GM21447 (cell line): ENCODE results near the gene RPS16.

ENCODE experiments used
- ATAC-seq: cut with Tn5 transposase; IDR thresholded peaks from one replicate; pipeline ENCODE4 v1.9.1; 2021; ENCODE audit not compliant: unreplicated experiment

Gene RPS16

DNA sequence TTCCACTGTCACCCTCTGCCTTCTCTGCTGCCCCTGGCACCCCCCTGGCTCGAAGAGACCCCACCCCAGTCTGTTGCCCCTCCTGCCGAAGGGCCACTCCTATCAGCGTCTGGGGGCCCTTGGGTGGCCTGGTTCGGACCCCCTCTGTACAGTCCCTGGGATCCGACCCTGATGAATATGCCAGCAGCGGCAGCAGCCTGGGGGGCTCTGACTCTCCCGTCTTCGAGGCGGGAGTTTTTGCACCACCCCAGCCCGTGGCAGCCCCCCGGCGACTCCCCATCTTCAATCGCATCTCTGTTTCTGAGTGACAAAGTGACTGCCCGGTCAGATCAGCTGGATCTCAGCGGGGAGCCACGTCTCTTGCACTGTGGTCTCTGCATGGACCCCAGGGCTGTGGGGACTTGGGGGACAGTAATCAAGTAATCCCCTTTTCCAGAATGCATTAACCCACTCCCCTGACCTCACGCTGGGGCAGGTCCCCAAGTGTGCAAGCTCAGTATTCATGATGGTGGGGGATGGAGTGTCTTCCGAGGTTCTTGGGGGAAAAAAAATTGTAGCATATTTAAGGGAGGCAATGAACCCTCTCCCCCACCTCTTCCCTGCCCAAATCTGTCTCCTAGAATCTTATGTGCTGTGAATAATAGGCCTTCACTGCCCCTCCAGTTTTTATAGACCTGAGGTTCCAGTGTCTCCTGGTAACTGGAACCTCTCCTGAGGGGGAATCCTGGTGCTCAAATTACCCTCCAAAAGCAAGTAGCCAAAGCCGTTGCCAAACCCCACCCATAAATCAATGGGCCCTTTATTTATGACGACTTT lies 27.1 kb downstream of the RPS16 start:
- ATAC-seq, result no peak

- no peak for ATAC-seq
Observed at GRCh38 chr19:39407660-39408391, 27.9 kb downstream of the RPS16 start.

- no peak for ATAC-seq
Observed at GRCh38 chr19:39407410-39407659, 28.4 kb downstream of the RPS16 start.

DNA sequence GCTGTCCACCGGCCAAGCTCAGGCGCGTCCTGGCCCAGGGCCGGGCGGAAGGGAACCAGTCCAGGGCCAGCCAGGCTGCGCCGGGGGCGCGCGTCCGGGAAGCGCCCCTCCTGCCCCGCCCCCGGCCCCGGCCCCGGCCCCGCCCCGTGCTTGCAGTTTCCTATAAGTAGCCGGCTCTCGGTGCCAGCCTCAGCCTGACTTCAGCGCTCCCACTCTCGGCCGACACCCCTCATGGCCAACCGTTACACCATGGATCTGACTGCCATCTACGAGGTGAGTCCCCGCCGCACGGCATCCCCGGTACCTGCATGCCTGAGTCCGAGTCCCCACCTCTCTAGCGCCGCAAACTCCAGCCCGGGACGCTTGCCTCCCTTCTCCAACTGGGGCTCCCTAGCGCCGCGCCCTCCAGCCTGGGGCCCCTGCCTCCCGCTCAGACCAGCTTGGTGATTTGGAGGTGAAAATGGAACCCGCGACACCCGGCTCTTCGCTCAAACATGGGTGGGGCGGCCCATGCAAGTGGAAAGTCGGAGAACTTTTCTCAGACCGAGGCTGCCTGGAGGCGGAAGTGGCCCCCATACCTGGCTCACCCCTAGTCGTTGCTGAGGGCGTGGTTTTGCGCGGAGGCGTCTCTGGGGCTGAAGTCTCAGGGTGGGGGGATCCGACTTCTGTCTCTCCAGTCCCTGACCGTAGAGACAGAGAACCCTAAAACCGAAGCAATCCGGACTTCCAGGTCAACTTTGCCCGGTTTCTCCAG lies 28.9 kb downstream of the RPS16 start, which contains the start of gene ZFP36:
ZFP36 (plus strand) TSS at position 192 of the 754 bp plus-strand sequence; CDS start at position 250, 58 bp downstream.
- ATAC-seq, result no peak

DNA sequence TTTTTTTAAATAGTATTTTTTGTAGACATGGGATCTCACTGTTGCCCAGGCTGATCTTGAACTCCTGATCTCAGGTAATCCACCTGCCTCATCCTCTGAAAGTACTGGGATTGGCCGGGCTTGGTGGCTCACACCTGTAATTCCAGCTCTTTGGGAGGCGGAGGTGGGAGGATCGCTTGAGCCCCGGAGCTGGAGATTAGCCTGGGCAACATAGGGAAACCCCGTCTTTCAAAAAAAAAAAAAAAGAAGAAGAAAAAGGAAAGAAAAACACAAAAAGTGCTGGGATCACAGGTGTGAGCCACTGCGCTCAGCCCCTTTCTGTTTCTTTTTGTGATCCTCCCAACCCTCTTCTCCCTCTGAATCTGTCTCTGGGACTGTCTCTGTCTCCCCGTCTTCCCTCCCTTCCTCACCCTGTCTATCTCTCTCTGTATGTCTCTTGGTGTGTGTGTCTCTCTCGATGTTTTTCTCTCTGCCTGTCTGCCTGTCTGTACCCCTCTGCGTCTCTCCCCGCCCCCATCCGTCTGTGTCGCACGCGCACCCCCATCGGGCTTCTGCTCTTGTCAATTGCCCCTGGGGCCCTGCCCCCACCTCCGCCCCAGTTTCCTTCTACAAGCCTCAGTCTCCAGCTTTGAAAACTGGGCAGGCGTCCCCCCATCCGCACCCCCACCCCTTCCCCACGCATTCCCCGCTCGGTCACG lies 29.6 kb downstream of the RPS16 start:
- no peak for ATAC-seq

DNA sequence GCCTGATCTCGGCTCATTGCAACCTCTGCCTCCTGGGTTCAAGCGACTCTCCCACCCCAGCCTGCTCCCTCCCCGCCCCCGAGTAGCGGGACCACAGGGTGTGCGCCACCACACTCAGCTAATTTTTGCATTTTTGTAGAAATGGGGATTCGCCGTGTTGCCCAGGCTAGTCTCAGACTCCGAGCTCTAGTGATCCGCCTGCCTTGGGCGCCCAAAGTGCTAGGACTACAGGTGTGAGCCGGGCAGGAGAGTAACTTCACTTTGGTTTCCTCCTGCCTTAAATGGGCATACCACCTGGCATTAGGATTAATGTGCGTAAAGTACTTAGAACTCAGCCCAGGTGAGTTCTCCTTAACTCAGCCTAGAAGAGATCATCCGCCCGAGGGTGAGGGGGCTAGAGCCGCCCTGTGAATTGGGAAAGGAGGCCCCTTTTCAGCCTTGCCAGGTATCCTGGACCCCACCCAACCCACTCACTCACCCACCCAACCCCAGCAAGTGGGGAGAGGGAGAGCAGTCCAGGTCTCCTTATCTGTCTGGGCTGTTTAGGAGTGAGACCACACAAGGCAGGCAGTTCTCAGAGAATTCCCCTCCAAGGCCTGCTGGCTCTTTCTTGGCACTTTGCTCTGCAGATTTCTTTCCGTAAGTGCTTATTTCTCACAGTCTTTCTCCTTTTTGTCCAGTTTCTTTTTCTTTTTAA lies 30.3 kb downstream of the RPS16 start:
- ATAC-seq, result no peak

GRCh38 chr19:39403331-39404312 lies 32.1 kb downstream of the RPS16 start:
- ATAC-seq, result no peak

GRCh38 chr19:39402346-39403300 lies 33.1 kb downstream of the RPS16 start:
- no peak for ATAC-seq

DNA sequence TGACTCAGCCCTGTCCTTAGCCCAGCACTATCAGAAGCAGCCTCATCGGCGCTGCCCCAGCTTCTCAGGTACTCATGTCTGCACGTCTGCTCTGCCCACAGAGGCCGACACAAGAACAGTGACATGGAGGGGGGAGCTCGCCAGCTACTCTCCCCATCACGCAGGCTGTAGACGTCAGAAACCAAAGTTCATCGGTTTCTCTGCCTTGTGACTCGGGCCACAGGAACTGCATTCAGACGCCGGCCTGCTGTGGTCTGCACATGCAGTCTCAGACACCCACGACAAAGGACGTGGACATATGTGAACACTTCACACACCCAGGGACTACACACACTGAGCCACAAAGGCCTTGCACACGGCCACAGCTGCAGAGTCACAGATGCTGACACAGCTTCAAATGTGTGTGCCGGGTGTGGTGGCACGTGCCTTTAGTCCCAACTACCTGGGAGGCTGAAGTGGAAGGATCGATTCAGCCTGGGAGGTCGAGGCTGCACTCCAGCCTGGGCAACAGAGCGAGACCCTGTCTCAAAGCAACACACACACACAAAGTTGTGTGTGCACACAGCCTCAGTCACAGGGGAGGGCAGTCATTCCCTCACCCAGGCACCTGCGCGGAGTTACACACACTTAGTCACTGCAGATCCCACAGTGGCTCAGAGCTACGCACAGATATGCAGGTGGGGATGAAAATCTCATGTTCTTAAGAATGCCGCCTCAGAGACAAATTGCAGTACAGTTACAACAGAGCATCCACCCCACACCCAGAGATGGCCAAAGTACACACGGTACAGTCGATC lies 34.0 kb downstream of the RPS16 start:
- ATAC-seq, result no peak

DNA sequence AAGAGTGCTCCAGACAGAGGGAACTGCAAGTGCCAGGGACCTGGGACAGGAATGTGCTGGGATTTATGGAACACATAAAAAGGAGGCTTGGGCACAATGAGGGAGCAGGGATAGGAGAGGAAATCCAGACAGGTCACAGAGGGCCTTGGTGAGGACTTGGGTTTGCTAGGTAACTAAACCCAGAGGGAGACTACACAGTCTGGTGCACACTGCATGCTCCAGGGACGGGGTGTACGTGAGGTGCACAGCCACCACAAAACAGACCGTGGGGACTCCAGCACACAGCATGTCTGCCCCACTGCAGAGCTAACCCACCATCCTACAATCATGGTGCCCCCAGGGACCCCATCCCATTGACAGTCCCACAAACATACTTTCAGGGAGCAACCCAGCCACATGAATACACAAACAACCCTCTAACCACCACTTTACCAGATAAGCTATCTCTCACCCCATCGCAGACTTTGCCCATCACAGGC lies 34.6 kb downstream of the RPS16 start:
- ATAC-seq, result no peak

DNA sequence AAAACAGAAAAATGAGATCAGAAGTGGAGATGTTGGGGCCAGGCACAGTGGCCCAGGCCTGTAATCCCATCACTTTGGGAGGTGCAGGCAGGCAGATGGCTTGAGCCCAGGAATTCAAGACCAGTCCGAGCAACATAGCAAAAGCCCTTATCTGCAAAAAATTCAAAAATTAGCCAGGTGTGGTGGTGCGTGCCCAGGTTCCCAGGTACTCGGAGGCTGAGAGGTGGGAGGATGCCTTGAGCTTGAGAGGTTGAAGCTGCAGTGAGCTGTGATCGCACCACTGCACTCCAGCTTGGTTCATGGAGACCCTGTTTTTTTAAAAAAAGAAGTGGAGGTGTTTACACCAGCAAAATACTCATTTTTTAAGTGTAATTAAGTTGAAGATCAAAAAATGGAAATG lies 35.7 kb downstream of the RPS16 start:
- no peak for ATAC-seq

GRCh38 chr19:39399668-39400050 lies 36.1 kb downstream of the RPS16 start:
- ATAC-seq, result no peak

- ATAC-seq, result no peak
Observed at GRCh38 chr19:39398297-39398864, 37.4 kb downstream of the RPS16 start.

DNA sequence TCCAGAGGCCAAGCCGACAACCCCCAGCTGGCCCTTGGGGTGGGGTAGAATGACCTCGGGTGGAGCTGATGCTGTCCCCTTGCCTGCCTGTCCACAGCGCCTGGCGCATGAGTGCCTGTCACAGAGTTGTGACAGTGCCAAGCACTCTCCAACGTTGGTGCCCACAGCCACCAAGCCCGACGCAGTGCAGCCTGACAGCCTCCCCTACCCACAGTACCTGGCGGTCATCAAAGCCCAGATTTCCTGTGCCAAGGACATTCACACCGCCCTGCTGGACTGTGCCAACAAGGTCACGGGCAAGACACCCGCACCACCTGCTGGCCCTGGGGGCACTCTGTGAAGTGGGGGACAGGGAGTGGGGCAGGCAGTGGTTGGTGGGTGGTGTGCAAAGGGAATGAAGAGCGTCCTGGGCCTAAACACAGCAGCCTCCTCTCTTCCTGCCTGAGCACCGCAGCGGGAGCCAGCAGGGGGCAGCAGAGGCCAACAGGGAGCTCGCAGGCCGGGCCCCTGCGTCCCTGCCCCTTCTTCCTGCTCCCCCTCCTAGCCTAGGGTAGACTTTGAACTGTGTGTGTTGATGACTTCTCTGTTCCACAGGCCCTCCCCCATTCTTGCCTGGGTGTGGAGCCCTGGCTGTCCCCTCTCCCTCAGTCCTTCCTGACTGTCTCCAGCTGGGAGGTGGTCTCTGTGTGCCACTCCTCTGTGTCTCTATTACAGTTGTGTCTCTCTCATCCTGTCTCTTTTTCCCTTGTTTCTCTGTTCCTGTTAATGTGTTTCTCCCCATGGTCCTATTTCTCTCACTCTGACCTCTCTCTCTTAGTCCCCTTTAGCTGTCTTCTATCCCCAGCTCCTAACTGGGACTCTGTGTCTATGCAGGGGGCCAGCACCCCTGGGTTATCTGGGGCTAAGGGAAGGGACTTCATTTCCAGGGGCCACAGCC lies 38.1 kb downstream of the RPS16 start:
- no peak for ATAC-seq

DNA sequence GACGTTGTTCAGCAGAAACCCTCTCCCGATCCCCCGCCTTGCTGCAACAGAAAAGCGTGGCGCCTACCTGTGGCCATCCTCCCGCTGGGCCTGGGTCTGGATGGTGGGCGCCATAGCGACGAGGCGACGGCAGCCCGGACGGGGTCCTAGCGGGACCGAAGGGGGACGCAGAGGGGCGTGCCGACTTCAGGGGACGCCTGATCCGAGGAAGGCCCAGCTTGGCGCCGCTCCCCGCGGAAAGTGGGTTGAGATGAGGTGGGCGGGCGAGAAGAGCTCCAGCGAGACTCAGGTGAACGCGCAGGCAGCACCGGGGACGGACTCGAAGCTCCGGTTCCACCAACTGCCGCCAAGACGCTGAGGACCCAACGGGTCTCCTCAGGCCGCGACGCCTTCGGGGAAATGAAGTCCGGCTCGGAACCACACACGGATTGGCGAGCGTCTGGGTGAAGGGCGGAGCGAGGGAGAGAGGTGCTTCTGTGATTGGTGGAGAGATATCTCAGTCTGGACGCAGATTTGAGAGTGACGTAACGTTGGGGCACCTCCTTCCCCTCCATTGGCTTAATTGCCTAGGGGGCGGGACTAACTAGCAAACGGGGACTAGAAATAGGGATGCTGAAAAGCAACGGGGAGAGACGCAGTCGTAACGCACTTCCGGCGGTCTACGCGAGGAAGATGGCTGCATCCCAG lies 44.9 kb downstream of the RPS16 start, which contains the start of the genes MED29 and PAF1:
MED29 (plus strand) TSS at position 628 of the 687 bp plus-strand sequence; CDS start at position 673, 45 bp downstream.
PAF1 (minus strand) TSS at position 356 of the 687 bp plus-strand sequence; CDS start at position 114, 242 bp downstream.
- peak; percentile 92 for ATAC-seq
